ENCODE data around the gene ZKSCAN4.
A peak's percentile ranks its signal among the peaks of the same experiment; 100 is the strongest.

The ZKSCAN4 gene

GRCh38 chr6:28248916-28249315, 3.2 kb downstream of the ZKSCAN4 start:
- DNase-seq (ENCODE audit: low spot score) = no peak

DNA sequence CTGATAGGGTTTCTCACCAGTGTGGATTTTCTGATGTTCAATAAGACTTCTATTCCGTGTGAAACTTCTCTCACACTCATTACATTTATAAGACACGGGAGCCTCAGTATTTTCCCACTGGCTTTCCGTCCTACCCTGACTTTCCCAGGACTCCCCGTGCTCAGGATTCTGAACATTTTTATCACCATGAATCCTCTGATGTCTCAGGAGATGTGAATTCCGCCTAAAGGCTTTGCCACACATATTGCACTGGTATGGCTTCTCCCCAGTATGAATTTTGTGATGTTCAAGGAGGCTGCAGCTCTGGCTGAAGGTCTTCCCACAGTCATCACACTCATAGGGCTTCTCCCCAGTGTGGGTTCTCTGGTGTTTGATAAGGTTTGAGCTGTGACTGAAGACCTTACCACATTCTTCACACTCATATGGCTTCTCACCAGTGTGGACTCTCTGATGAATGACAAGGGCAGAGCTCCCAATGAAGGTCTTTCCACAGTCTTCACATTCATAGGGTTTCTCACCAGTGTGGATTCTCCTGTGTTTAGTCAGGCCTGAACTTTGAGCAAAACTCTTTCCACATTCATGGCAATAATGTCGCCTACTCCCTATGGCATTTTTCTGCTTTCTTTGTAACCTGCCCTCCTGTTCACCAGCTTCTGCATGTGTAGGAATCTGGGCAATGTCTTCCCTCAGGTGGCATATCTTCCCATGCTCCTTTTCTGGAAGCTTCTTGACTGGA, 6.7 kb downstream of the ZKSCAN4 start:
- DNase-seq (ENCODE audit: low spot score) = no peak

DNA sequence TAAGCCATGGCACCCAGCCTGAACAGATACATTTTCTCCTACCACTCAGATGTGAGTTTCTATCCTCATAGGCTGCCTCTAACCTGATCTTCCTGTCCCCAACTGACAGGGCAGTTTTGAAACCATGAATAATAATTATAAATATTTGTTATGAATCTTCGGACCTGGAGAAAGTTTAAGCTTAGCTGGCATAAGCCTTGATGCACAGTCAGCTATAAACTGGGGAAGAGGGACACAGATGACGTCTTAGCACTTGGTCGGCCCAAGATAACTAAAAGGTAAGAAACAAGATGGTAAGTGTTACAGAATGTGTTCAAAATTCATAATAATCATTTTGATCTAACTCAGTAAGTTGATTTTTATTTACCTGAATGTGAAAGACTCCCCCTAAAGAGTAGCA, 8.1 kb downstream of the ZKSCAN4 start:
- no peak for DNase-seq (ENCODE audit: low spot score)

- no peak for DNase-seq (ENCODE audit: low spot score)
Measured at GRCh38 chr6:28240471-28240870, 11.6 kb downstream of the ZKSCAN4 start.

GRCh38 chr6:28239636-28240035, 12.4 kb downstream of the ZKSCAN4 start:
- no peak for DNase-seq (ENCODE audit: low spot score)

- DNase-seq (ENCODE audit: low spot score) = no peak
Measured at GRCh38 chr6:28235912-28236452, 16.1 kb downstream of the ZKSCAN4 start.

DNA sequence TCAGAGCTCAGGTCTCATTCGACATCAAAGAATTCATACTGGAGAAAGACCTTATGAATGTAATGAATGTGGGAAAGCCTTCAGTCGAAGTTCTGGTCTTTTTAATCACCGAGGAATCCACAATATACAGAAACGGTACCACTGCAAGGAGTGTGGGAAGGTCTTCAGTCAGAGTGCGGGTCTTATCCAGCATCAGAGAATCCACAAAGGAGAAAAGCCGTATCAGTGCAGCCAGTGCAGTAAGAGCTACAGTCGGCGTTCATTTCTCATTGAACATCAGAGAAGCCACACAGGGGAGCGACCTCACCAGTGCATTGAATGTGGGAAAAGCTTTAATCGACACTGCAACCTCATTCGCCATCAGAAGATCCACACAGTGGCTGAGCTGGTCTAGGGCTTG, 19.3 kb downstream of the ZKSCAN4 start:
- no peak for DNase-seq (ENCODE audit: low spot score)

DNA sequence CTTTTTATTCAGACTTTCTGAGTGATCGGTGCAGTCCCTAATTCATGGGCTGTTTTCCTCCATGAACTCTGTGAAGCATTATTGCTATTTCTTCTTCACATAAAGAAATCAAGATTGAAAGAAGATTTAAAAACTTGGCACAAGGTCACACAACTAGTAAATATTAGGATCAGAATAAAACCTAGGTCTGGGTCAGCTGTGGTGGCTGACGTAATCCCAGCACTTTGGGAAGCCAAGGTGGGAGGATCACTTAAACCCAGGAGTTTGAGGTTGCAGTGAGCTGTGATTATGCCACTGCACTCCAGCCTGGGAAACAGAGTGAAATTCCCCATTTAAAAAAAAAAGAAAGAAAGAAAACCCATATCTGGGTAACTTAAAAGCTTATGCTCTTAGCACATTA, 25.6 kb downstream of the ZKSCAN4 start:
- no peak for DNase-seq (ENCODE audit: low spot score)

GRCh38 chr6:28225056-28225834, 26.8 kb downstream of the ZKSCAN4 start, which contains the start of gene ZSCAN9:
ZSCAN9 (plus strand) TSS chr6:28225275; CDS start chr6:28227085, 1,810 bp downstream.
- peak; percentile 61 for DNase-seq (ENCODE audit: low spot score)

DNA sequence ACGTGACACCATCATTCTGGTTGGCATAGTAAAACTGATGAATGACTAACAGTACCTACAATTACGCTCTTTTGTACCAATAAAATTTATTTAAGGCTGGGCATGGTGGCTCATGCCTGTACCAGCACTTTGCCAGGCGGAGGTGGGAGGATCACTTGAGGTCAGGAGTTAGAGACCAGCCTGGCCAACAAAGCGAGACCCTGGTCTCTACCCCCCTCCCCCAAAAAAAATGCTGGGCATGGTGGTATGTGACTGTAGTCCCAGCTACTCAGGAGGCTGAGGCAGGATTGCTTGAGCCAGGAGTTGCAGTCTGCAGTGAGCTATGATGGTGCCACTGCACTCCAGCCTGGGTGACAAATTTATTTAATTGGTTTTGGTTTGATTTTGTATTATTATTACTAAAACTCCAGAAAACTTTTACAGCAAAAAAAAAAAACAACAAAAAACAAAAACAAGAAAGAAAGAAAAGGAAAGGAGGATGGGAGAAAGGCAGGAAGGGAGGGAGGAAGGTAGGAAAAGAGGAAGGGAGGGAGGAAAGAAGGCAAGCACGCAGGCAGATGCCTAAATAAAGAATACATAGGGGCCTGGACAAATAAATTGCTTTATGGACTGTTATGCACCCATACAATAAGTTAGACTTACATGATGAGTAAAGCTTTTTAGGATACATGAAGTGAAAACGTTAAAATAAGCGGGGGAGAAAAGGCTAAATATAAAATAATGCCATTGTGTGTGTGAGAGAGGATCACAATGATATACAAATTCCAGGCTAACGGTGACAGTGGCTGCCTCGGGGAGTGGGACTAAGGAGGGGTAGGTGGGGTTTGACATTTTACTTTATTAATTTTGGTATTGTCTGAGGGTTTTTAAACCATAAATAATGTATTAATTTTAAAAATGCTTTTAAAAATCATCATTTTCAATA, 27.7 kb downstream of the ZKSCAN4 start:
- no peak for DNase-seq (ENCODE audit: low spot score)

- no peak for DNase-seq (ENCODE audit: low spot score)
Measured at GRCh38 chr6:28220257-28221133, 31.6 kb downstream of the ZKSCAN4 start.

GRCh38 chr6:28218312-28219248, 33.5 kb downstream of the ZKSCAN4 start:
- peak; percentile 61 for DNase-seq (ENCODE audit: low spot score)

DNA sequence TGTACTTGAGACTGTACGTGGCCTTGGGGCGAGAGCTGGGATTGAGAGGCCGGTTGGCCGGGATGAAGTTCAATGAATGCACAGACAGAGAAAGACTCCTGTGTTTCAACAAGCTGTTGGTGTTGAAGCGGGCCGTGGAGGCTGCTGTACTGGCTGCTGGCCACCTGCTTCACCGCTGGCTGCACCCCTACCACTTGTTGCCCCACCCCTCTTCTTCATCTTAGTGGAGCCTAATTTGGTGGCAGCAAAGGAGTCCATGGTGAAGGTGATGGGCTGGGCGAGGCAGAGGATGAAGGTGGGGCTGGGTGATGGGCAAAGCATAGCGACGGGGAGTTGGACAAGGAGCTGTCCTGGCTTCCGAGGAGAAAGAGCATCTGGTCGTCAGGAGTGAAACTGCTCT, 34.2 kb downstream of the ZKSCAN4 start:
- DNase-seq (ENCODE audit: low spot score) = no peak

DNA sequence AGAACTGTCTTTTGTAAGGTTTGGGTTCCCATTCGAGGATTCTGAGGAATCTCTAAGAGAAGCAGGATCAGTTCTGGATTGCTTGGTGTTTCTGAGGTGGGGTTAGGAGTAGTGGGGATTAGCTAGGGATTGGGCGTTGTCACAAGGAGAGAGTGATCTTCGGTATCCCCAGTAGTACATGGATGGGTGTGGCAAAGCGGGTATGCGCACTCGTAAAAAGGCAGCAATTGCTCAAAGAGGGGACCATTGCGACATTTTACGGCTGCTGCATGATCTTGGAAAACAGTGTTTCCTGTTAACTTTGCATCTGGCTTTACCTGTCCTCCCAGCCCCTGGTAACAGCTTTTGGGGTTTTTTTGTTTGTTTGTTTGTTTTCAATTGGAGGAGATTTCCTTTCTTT, 36.6 kb downstream of the ZKSCAN4 start:
- no peak for DNase-seq (ENCODE audit: low spot score)

DNA sequence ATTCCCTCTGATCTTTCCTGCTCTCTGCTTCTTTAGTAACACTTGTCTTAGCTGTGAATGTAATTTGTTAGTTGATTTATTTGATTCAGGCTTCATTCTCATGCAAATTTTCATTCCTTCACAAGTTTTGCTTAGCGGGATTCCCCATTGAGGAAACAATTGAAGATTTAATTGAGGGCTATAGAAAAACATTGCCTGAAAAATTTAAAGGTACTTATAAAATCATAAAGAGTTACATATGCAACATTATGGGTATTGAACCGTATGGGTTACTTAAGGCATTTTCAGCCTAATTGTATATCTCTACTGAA, 38.9 kb downstream of the ZKSCAN4 start:
- DNase-seq (ENCODE audit: low spot score) = no peak

DNA sequence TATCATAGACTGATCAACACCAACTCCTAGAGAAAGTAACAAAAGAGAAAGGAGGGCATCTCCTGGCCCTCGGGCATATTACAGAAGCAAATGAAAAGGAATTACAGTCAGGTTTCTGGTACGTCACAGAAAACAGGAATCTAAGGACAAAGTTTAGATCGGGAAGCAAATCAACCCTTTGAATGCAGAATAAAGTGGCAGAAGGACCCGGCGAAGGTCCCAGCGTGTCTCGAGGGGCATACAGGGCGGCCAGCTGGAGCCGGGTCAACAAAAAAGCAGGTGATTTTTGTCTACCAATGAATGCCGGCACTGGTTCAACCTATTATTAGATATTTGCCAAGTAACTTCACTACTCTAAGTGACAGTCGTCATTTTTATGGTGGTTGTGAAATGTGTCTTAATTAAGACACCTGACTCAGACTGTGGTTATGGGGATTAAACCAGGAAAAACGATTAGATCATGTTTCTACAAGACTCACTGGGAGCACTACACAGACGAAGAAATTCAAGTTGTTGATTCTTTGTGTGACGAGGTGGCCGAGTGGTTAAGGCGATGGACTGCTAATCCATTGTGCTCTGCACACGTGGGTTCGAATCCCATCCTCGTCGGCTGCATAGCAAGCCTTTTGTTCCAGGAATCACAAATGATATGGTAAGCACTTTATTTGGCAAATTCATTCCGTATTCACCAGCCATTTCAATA, 39.4 kb downstream of the ZKSCAN4 start:
- DNase-seq (ENCODE audit: low spot score) = peak; percentile 58

DNA sequence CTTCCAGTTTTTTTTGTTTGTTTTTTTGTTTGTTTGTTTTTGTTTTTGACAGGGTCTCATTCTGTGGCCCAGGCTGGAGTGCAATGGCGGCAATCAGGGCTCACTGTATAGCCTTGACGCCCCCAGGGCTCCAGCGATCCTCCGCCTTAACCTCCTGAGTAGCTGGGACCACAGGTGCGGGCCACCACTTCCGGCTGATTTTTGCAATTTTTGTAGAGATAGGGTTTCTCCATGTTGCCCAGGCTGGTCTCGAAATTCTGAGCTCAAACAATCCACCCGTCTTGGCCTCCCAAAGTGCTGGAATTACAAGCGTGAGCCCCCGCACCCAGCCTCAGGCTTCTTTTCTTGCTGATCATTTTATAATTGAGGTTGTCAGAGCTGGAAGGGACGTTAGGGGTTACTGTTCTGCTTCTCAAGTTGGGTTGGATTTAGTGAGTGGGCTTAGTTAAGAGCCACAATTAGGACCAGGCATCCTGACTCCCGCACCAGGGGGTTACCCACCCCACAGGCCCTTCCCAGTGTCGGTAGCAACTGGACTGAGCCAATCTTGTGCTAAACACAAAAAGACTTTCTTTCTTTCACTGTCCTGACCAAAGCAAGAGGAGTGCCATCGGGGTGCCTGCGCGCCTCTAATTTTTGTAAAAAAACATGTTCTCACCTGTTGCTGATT, 40.1 kb downstream of the ZKSCAN4 start:
- DNase-seq (ENCODE audit: low spot score) = no peak

- DNase-seq (ENCODE audit: low spot score) = no peak
Measured at GRCh38 chr6:28209753-28210535, 42.1 kb downstream of the ZKSCAN4 start.

Measured in pons (tissue), 1 donor.